ENCODE results near the gene FLVCR2.
A peak's percentile ranks its signal among the peaks of the same experiment; 100 is the strongest.

FLVCR2 gene

GRCh38 chr14:75636100-75636692, 57.8 kb downstream of the FLVCR2 start:
- DNase-seq = no peak

DNA sequence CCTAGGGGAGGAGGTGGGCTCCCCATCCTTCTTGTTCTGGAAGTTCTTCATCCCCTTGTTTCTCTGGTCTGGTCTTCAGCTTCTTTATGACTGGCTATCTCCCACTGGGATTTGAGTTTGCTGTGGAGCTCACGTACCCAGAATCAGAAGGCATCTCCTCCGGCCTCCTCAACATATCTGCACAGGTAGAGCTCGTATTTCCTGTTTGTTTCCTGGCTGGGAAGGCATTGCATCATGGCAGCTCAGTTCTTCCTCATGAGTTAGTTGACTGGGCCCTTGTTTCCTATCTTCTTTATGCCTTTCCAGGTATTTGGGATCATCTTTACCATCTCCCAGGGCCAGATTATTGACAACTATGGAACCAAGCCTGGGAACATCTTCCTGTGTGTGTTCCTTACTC, 62.5 kb downstream of the FLVCR2 start:
- DNase-seq = no peak

DNA sequence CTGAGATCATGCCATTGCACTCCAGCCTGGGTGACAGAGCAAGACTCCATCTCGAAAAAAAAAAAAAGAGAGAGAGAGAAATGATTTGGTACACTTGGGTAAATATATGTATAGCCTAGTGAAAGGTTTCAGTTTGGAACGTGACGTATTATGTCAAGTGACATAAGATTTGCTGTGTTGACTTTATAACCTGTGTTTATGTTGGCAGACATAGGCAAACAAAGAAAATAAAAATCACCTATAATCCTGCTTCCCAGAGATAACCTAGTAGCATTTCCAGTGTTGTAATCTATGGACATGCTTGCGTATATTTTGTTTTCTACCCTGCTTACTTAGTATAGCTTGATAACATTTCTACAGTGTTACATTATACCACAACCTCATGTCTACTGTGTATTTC, 65.6 kb downstream of the FLVCR2 start:
- no peak for DNase-seq

- no peak for DNase-seq
These were observed 66.6 kb downstream of the FLVCR2 start for GRCh38 chr14:75645056-75645455.

DNA sequence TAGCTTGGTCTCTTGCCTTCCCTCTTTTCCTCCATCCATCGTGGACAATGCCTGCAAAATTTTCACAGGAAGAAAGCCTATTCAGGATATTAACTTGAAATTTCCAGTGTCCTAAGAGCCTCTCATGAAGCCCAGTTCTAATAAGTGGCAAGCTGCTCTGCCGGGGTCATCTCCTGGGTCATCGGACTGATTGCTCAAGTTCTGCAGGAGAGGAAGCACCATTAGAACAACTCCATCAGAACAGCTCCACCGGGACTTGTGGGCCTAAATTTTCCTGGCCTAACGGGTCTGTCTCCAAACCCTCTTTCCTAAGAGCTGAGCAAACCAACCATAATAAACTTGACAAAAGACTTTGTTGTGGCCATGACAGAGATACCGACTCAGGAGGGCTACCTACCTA, 68.3 kb downstream of the FLVCR2 start:
- DNase-seq = no peak

DNA sequence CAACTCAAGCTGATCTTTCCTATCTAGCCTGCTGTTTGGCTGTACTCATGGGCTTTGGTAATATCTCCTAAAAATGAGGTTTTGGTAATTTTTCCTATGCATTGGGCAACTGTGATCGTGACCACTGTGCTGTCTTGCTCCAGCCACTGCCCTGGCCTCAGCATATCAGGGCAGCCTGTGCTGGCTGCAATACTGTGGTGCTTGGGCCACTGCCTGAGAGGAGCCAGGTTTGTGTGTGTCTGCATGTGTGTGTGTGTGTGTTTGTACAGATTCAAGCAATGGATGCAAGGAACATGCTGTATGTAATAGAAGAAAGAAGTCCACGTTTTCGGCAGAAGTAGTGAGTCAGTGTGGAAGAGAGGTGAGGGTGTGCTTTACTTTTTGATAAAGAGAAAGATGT, 69.2 kb downstream of the FLVCR2 start:
- no peak for DNase-seq

GRCh38 chr14:75648066-75648838, 69.8 kb downstream of the FLVCR2 start:
- DNase-seq = no peak

DNA sequence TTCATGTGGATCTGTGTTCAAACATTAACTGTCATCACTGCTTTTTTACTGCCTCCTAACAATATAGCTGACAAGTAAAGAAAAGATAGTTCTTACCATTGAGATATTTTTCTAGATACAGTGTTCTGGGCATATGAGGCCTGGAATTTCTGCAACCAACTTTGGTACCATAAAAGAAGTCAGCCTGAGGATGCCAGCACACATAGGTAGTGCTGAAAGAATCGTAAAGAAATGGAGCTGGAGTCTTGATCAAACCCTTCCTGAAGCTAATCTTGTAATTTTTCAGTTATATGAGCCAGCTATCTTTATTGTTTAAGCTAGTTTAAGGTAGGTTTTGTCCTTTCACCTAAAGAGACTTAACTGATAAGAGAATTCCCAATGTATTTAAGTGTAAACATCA, 70.9 kb downstream of the FLVCR2 start:
- no peak for DNase-seq

- DNase-seq = no peak
These were observed 71.4 kb downstream of the FLVCR2 start for GRCh38 chr14:75649773-75650172.

DNA sequence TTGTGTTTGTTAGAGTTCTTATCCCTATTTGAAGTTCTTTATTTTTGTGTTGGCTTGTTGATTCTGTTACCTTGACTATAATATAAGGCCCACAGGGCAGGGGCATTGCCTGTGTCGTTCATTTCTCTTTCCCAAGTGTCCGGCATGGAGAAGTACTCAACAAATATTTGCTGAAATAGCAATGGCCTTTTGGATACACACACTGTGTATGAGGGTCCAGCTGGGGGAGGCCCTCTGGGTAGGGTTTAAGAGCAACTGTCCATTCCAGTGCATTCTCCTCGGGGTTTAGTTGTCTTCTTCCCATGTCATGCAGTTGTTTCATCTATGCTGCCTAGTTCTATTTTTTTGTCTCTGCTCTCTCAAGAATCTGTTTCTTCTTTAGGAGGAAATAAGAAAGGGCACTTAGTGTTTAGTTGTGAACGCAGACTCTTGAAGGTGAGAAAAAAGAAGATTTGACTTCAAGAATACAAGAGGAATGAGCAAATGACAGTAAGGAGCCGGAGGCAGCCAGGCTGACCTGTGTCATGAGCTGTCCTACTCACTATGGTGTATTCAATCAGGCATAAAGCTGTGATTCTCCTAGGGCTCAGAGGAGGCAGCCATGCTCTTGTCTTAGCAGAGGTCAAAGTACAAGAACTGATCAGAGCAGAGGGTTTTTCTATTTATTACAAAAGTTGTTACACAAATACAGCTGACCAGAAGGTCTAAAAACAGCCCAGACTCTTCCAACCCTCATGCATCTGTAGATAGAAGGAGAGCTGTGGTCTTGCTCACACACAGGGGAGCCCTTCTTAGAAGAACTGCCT, 72.0 kb downstream of the FLVCR2 start:
- no peak for DNase-seq

GRCh38 chr14:75653563-75653962, 75.1 kb downstream of the FLVCR2 start:
- no peak for DNase-seq

DNA sequence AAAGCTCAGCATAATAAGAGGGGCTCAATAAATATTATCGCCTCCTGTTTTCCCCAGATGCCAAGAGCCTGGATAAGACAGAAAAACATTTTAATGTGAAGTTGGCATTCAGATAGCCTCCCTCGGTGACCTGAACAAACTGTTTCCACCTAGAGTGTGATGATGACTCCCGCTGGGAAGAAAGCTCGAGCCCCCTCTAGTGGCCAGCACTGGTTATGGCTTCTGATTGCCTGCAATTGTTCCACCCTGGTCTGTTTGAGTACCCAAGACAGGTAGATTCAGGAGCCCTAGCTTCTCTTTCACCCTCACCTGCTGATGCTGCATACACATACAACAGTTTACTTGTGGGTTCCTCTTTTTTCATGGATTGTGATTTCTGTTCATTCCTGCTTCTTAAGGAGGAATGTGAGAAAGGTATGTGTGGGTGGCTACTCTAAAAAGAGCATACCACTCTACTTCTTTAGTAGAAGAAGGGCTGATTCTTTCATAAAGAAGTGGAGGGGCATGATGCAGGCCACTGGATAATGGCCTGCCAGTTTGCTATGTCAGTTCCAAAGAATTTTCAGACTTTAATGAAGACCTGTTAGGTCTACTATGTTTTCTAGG, 75.8 kb downstream of the FLVCR2 start:
- DNase-seq = peak; percentile 84

DNA sequence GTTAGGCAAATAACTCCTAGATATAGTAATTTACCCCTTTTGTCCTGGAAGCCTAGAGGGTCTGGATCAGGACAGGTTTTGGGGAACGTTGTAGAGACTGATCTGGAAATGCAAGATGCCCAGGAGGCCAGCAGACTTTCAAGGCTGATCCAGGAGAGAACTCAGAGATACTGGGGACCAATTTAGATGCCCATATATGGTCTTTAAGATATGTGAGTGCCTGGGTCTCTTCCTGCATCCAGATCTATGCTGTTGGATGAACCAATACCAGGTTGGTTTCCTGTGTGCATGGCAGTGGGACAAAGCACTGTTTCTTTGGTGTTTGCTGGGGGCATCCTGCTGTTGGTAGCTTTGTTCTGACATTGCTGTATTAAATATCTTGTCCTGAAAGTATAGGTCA, 76.8 kb downstream of the FLVCR2 start:
- DNase-seq = no peak

DNA sequence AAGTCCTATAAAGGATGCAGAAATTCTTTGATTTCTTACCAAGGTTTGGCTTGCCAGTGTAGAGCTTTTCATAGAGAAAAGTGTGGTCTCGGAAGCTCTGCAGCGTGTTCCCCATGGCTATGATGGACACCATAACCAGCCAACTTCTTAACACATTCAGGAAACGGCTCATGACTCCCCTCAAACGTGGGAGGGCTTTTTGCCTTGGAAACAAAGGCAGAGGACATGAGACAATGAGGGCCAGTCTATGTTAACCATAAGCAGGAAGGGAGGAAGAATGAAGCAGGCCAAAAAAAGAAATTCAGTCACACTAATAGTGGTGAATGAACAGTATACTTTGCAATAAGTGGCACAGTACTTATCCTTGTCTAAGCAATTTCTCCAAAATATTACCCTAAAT, 78.9 kb downstream of the FLVCR2 start:
- DNase-seq = no peak

DNA sequence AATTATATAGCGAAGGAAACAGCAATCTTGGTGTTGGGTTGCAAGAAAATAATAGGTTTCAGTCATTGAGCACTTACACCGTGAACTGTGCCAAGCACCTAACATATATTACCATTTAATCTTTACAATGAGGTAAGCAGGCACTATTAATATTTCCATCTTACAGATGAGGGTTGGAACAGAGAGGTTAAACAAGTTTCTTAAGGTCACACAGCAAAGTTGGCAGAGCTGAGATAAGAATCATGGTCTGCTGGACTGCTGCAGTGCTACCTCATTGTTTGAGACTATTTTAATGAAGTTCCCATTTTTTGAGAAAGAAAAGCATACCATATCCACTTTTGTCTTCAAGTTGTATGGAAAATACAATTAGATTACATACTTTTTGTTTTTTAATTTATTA, 80.5 kb downstream of the FLVCR2 start:
- no peak for DNase-seq

GRCh38 chr14:75660238-75660629, 81.8 kb downstream of the FLVCR2 start:
- DNase-seq = no peak

DNA sequence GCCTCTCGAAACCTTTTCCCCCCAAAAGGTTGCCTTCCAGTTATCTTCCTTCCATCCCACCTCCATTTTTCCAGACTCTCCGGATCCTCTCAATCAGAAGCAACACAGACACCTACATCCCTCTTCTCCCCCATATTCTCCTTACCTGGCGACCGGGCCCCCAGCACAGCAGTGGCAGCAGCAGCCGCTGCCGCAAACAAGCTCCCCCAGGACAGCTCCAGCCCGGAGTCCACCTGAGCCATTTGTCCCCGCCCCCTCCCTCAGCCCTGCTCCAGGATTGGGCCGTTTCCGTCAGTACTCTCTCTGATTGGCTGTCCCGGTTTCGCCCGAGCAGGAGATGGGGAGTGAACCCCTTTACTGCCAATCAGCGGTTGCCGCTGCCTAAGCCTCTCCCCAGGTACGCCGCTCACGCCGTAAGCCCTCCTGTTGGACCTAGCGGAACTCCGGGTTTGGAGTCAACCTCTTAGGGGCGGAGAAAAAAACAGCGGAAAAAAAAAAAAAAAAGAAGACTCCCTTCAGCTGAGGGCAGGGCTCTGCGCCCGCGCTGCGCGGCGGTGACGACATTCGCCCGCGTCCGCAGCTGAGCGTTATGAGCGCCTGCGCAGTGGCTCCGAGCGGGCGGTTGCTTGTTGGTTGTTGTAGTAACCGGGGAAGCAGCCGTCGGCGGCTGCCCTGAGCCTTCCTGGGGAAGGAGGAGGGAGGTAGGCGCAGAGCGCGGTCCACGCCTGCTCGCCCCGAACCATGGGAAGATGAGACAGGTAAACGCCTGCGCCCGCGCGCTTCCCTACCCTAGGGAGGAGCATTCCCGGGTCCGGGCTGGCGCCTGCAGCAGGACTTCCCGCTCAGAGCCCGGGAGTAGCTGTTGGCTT, 82.4 kb downstream of the FLVCR2 start, which contains the start of the genes ERG28 and TTLL5:
ERG28 (minus strand) TSS at position 247 of the 869 bp plus-strand sequence. CDS start 3,374 bp downstream, outside the sequence.
TTLL5 (plus strand) TSS at position 617 of the 869 bp plus-strand sequence. CDS start 1,904 bp downstream, outside the sequence.
- DNase-seq = peak; percentile 97

DNA sequence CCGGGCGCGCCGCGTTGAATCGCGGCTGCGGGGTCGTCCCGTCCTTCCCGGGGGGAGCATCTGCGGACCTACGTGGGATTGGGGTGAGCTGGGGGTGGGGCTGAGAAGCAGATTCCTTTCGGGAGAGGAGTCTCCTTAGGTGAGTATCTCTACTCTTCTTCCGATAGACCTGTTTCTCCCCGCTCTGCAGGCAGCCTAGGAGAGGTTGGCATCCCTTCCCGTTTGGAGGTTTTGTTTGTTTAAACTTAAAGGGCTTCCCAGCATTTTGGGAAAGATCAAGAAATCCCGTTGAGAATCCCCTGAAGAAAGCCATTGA, 83.0 kb downstream of the FLVCR2 start:
- no peak for DNase-seq

DNA sequence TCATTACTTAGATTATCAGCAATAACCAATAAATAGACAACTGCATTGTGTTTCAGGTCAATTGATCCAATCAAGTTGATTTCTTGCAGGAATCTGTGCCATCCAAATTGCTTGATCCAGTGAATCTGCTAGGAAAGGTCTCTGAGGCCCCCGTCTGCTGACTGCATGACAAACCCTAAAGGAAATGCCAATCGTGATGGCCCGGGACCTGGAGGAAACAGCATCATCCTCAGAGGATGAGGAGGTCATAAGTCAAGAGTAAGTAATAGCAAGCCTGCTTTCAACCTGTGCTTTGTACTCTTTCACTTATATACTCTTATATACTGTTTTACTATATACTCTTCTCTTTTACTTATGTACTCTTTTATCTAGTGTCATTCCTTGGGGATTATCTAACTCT, 84.5 kb downstream of the FLVCR2 start:
- no peak for DNase-seq

GRCh38 chr14:75667099-75667765, 88.8 kb downstream of the FLVCR2 start:
- DNase-seq = no peak

DNA sequence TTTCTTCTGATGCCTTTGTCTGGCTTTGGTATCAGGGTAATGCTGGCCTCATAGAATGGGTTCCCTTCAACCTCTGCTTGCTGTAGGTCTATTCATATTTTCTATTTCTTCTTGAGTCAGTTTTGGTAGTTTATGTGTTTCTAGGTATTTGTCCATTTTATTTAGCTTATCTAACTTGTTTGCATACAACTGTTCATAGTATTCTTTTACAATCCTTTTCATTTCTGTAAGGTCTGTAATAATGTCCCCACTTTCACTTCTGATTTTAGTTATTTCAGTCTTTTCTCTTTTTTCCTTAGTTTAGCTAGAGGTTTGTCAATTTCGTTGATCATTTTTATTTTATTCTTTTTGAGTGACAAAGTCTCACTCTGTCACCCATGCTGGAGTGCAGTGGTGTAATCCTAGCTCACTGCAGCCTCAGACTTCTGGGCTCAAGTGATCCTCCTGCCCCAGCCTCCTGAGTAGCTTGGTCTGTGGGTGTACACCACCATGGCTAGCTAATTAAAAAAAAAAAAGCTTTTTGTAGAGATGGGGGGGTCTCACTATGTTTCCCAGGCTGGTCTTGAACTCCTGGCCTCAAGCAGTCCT, 94.3 kb downstream of the FLVCR2 start:
- DNase-seq = no peak

Data from CD4-positive, alpha-beta T cell treated with Interleukin-12 subunit alpha and Interleukin-12 subunit beta, for 1 hour (primary cell).